T-helper 2 cell (primary cell): Measurements from ENCODE around the gene ARAP3.
A peak's percentile ranks its signal among the peaks of the same experiment; 100 is the strongest.

Experiments
- DNase-seq, 5 experiments: peaks; one replicate each; pipeline versions ENCODE4 v3.0.0 to v3.0.0-alpha.2; 2012 to 2022

ARAP3 gene

DNA sequence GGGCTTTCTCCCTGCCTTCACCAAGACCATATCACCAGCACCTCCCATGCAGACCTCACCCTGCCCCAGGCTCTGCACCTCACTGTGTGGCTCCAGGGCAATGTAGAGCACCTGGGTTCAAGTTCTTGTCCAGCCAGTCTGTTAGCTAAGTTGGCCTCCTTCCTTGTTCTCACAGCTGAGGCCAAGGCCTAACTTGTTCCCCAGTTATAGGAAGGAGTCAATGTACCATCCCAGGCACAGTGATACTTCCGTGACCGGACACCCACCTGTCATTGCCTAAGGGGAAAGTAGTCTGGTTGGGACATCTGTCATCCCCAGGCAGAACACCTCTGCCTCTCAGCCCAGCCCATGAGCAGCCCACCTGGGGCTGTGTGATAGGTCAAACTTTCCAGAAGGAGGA is 14.4 kb upstream of the ARAP3 start:
- no peak for DNase-seq

GRCh38 chr5:141695627-141696215 is 13.7 kb upstream of the ARAP3 start:
- no peak for DNase-seq

DNA sequence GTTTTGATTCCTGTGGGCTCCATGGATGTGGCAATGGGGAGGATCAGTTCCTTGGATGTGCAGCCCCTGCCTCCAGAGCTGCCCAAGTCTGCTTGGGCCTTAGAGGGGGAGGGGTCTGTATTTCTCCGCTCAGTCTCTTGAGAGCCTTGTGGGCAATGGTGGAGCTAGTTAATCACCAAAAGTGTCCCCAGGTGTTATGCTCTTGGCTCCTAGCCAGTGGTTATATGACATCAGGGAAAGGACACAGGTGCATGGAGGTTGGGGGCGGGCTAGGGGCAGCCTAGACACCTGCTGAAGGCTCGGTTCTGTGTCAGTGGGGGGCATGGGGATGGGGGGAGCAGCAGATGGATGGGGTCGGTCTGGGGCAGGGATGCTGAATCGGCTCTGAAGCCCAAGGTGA is 12.4 kb upstream of the ARAP3 start:
- no peak for DNase-seq

GRCh38 chr5:141692919-141693725 is 11.1 kb upstream of the ARAP3 start:
- peak in 4 of 5 experiments; percentile 54 to 95 (median 70) for DNase-seq

- peak in 1 of 5 experiments; percentile 44 for DNase-seq
These were observed 10.5 kb upstream of the ARAP3 start for GRCh38 chr5:141692533-141692888.

DNA sequence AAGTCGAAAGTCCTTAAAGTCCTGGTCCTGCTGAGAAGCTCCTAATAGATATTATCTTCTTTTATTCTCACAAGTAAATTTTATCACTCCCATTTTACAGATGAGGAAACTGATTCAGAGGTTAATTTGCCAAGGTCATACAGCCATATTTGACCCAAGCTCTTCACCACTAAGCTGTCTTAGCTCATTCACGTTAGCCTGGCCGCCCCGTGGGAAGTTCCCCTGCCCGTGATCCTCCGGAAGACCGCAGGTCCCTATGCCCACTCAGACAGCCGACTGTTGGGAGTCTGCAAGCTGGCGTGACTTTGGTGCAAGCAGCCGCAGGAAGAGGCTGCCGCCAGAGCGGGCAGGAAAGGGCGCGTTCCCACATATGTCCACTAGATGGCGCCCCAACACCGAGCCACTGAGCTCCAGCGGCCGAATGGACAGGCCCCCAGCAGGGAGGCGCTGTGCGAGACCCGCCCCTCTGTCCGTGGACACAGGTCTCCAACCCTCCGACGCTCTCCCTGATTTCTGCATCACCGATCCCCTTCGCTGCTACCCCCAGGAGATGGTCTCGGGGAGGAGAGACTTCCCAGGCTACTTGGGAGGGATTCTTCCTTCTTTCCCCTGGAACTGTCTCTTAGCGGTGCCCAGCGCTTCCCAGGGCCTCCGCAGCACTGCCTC is 10.0 kb upstream of the ARAP3 start:
- peak; percentile 68 to 85 (median 75) for DNase-seq

DNA sequence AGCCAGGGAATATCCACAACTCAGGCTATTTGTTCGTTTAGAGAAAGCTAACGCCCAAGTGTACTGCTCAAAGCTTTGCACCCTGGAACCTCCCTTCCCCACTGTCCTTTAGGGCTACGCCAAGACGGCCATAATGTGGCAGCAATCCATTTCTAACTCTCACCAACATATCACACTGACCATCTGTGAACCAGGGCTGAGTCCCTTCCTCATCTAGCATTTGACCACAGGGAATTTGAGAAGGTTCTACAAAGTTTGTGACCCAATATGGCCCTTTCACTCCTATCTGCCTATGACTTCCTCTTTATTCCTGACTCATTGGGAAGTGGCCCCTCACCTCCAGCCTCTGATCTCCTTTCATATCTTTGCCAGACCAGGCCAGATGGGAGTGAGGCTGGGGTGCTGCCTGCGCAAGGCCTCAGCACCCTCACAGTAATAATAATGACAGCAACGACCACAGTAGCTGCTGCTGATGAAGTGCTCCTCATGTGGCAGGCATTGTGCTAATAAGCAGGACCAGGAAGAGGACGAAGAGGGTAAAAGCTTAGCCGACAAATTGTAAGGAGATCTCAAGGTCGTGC is 9.3 kb upstream of the ARAP3 start:
- no peak for DNase-seq

- no peak for DNase-seq
These were observed 4.8 kb upstream of the ARAP3 start for GRCh38 chr5:141686648-141687416.

DNA sequence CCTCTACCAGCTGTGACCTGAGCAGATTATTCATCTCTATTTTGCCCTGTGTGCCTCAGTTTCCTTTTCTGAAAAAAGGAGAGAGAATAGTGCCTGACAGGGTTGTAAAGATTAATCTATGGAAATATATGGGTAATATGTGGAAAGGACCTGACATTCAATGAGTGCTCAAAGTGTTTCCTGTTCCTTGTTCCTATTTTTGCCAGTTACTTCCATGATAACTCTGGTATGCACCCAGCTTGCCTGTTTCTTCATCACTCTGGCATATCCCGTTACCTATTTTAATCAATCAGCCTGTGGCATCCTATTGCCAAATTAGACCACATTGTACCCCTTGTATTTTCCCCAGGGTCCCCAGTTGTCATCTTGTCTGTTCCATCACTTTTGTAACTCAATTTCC is 3.6 kb upstream of the ARAP3 start:
- DNase-seq: no peak

- DNase-seq: no peak
These were observed 1.6 kb upstream of the ARAP3 start for GRCh38 chr5:141683596-141684141.

DNA sequence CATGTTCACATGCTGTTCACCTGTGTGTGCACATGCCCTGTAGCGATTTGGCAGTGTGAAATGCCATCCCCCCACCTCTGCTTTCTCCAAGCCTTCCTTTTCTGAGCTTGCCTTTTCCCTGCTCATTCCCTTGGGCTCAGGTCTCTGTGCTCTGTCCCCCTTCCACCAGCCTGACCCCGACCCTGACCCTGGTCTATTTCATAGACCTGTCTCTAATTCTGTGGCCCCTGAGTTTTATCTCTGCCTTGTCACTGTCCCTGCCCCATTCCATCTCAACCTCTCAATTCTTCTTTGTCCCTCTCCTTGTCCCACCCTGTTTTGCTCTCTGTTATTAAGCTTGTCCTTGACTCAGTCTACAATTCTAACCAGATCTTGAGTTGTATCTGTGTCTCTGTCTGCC is 735 bp downstream of the ARAP3 start:
- DNase-seq: no peak

GRCh38 chr5:141680751-141681201 is 1.3 kb downstream of the ARAP3 start:
- DNase-seq: no peak

GRCh38 chr5:141680178-141680577 is 1.9 kb downstream of the ARAP3 start:
- no peak for DNase-seq

DNA sequence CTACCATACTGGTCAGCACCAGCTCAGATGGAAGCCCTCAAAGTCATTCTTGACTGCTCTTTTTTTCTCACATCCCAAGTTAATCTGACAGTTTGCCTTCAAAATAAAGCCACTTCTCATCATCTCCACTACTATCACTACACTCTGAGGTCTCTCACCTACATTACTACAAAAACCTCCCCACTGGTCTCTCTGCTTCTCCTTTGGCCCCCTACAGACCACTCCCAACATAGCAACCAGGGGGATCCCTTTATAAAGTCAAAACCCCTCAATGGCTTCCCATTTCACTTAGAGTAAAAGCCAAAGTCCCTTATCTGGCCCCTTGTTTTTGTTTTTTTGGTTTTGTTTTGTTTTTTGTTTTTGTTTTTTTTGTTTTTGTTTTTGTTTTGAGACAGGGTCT is 4.6 kb downstream of the ARAP3 start:
- no peak for DNase-seq

GRCh38 chr5:141675672-141676071 is 6.4 kb downstream of the ARAP3 start:
- no peak for DNase-seq

DNA sequence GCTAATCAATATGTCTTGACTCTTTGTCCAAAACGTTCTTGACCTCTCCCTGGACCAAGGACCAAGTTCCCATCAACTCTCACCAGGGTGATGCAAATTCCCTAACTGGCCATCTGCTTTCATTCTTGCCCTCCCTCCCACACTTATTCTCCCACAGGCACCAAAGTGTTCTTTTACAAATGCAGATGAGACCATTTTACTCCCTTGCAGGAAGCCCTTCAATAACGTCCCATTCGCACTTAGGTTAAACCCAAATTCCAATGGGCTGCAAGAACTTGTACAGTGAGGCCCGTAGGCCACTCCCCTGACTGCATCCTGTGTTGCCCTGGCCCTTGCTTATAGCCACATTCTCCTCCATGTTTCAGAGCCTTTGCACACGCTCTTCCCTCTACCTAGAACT is 7.3 kb downstream of the ARAP3 start:
- no peak for DNase-seq

DNA sequence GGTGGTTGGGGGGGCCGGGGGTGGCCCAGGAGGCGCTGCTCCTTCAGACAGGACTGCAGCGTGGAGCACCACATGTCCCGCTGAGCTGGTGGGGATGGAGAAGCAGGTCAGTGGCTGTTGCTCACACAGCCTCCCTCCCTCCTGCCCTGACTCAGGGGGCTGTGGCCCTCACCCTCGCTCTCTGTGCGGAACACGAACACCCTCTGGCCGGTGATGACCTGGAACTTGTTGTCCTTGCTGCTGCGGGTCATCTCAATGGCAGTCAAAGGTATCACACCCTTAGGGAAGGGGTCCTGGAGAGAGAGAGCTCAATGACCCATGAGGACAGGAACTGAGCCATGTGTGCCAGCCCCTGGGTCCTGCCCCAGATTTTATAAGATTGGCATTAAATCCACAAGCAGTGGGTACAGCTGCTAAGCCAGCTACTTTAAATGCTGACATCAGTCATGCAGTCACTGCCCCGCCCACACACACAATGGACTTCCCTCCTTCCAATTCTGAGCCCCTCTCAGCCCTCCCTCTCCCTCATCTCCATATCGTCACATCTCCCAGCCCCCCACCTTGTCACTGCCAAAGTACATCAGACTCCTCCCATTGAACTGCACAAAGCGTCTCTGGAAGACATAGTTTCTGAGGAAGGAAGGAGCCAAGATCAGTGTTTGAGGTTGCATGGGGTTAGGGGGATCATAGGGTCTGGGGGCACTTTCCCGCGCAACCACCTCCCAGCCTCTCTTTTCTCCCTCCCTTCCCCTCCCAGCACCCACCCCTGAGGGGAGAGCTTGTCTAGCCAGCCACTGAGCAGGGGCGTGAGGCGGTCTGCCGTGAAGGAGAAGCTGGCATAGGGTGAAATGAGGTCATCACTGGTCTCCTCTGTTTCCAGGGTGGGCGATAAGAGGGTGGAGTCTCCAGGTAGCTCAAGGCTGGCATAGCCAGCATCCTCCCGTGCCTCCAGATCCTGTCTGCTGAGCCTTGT is 8.9 kb downstream of the ARAP3 start:
- no peak for DNase-seq

DNA sequence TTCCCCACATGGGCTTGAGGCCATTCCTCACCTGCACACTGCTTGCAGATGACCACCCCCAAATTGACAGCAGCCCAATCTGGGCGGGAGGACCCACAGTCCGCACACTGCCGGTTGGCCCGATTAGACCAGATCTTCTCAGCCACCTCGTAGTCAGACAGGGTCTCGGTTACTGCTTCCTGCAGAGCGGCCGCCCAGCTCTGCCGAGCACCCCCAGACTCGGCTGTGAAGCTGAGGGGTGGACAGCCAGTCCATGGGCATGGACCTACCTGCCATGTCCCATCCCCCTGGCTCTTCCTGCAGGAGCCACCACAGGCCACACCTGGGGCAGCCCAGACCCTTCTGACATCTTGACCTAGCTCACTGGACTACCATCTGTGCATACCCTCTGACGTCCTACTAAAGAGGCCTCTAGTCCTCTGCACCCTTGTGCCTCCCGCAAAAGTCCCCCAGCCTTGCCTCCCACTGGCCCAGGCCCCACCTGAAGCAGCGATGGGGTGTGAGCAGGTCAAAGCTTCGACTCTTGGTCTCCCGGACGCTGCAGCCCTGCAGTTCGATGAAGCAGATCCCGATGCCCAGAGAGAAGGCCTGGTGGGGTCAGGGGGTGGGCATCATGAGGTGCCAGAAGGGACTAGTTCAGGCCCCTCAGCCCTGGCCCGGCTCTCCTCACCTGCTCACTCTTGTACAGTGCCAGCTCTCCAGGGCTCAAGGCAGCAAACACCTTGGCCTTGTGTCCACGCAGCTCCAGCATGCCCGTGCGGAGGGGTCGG is 9.8 kb downstream of the ARAP3 start:
- no peak for DNase-seq

- DNase-seq: no peak
These were observed 12.5 kb downstream of the ARAP3 start for GRCh38 chr5:141669520-141669919.

DNA sequence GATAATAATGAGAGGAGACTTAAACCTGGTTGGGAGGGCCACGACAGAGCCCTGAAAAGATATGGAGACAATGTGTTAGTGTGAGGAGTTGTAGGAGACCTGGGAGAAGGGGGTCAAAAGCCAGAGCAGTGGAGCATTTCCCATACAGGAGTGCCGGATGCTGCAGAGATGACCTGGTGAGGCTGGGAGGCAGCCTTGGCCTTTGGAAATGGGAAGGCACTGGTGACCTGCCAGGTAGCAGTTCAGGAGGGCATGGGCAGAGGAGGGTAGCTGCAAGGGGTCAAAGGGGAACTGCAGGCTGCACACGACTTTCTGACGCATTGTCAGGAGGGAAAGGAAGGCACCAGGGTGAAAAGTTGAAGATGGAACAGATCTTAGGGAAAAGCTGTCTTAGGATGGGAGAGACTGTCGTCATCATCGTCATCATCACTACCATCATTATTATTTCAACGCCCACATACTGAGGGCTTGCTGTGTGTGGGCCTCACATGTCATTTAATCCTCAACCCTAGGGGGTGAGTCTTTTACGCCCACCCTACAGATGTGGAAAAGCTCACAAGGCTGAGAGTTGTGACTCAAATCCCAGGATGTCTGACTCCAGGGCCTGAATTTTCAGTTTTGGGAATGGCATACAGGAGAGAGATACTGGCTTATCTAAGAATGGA is 13.3 kb downstream of the ARAP3 start:
- DNase-seq: no peak
